Left kidney (tissue), 8 donors: ENCODE data around the gene PRAMEF6. TPM values are rescaled to one million over a fixed set of nuclear protein-coding genes. Genes with fewer than 3 reads are reported as not detected.
"Not testable (repeated sequence)": the region's sequence is repeated elsewhere in the genome, so short reads cannot be mapped to it uniquely, and the experiment has no call there.

Experiments
- DNase-seq: peaks from one replicate; pipeline ENCODE4 v3.0.0-alpha.2; 2013
- long read RNA-seq, 8 donors: transcript quantifications; one replicate each; lab custom pipeline, GENCODE V29; 2026
- polyA plus RNA-seq: library from polyadenylated mRNA; unstranded; fragments of 120-200 nt; gene quantifications from one replicate; pipeline ENCODE4 v1.2.1, GENCODE V29; 2013; ENCODE audit not compliant: insufficient read length

PRAMEF6 gene
- polyA plus RNA-seq = not detected
- long read RNA-seq, donor 1 = 0 reads
- long read RNA-seq, donor 2 = 0 reads
- long read RNA-seq, donor 3 = 0 reads
- long read RNA-seq, donor 4 = 0 reads
- long read RNA-seq, donor 5 = 0 reads
- long read RNA-seq, donor 6 = 0 reads
- long read RNA-seq, donor 7 = 0 reads
- long read RNA-seq, donor 8 = 0 reads

GRCh38 chr1:12947480-12947879, at the start of gene PRAMEF6:
TSS of gene PRAMEF6 (minus strand) at chr1:12947580. CDS start at chr1:12942518, 5,062 bp downstream.
- not testable (repeated sequence) for DNase-seq

- DNase-seq = not testable (repeated sequence)
Observed at GRCh38 chr1:12924368-12924767, 23.0 kb downstream of the PRAMEF6 start.

GRCh38 chr1:12921749-12922148, 25.6 kb downstream of the PRAMEF6 start:
- not testable (repeated sequence) for DNase-seq

GRCh38 chr1:12916310-12916709, 31.1 kb downstream of the PRAMEF6 start, which contains the start of gene PRAMEF7:
TSS of gene PRAMEF7 (plus strand) at chr1:12916610. CDS start at chr1:12917693, 1,083 bp downstream.
- not testable (repeated sequence) for DNase-seq

GRCh38 chr1:12903793-12904572, 43.4 kb downstream of the PRAMEF6 start:
- not testable (repeated sequence) for DNase-seq

- not testable (repeated sequence) for DNase-seq
Observed at GRCh38 chr1:12899186-12899585, 48.2 kb downstream of the PRAMEF6 start.

- DNase-seq = not testable (repeated sequence)
Observed at GRCh38 chr1:12898170-12898569, 49.2 kb downstream of the PRAMEF6 start, which contains the start of gene PRAMEF10. TSS of gene PRAMEF10 (minus strand) at chr1:12898270. CDS start at chr1:12895847, 2,423 bp downstream.

Other genes with a start within 250 kb of the PRAMEF6 start
- gene AADACL3, start 231.5 kb downstream of the PRAMEF6 start, polyA plus RNA-seq = not detected
- gene CFAP107, start 201.4 kb downstream of the PRAMEF6 start, polyA plus RNA-seq = 0.50 TPM
- gene PRAMEF12, start 173.8 kb downstream of the PRAMEF6 start, polyA plus RNA-seq = not detected
- gene PRAMEF1, start 156.2 kb downstream of the PRAMEF6 start, polyA plus RNA-seq = not detected
- gene PRAMEF11, start 116.2 kb downstream of the PRAMEF6 start, polyA plus RNA-seq = not detected
- 0.58 TPM for gene HNRNPCL1, start 98.9 kb downstream of the PRAMEF6 start, polyA plus RNA-seq
- not detected for gene PRAMEF2, start 90.5 kb downstream of the PRAMEF6 start, polyA plus RNA-seq
- not detected for gene PRAMEF4, start 61.4 kb downstream of the PRAMEF6 start, polyA plus RNA-seq
- not detected for gene PRAMEF10, start 49.3 kb downstream of the PRAMEF6 start, polyA plus RNA-seq
- gene PRAMEF7, start 31.0 kb downstream of the PRAMEF6 start, polyA plus RNA-seq = not detected
- gene PRAMEF27, start 109.0 kb upstream of the PRAMEF6 start, polyA plus RNA-seq = not detected
- gene HNRNPCL3, start 113.2 kb upstream of the PRAMEF6 start, polyA plus RNA-seq = not detected
- not detected for gene PRAMEF25, start 123.2 kb upstream of the PRAMEF6 start, polyA plus RNA-seq
- gene HNRNPCL2, start 169.3 kb upstream of the PRAMEF6 start, polyA plus RNA-seq = not detected
- gene PRAMEF26, start 208.4 kb upstream of the PRAMEF6 start, polyA plus RNA-seq = not detected
- gene HNRNPCL4, start 218.1 kb upstream of the PRAMEF6 start, polyA plus RNA-seq = 0.52 TPM
- not detected for gene PRAMEF9, start 224.3 kb upstream of the PRAMEF6 start, polyA plus RNA-seq